Glomerular endothelial cell (primary cell): ENCODE measurements around the gene IGF2BP2. TPM values are rescaled to one million over a fixed set of nuclear protein-coding genes. Genes with fewer than 3 reads are reported as not detected.

Experiments used
- DNase-seq: peaks from one replicate; pipeline ENCODE4 v3.0.0-alpha.2; 2011; ENCODE audit warnings: low read depth, low spot score; ENCODE audit errors: extremely low read depth
- total RNA-seq: library from RNA; depleted of rRNA; stranded (reverse); fragments of >200 nt; gene quantifications from 2 replicates; pipeline ENCODE4 v1.2.3, GENCODE V29; 2015

IGF2BP2 gene
- total RNA-seq, 1 donor from 2014 or later, result 110 TPM

DNA sequence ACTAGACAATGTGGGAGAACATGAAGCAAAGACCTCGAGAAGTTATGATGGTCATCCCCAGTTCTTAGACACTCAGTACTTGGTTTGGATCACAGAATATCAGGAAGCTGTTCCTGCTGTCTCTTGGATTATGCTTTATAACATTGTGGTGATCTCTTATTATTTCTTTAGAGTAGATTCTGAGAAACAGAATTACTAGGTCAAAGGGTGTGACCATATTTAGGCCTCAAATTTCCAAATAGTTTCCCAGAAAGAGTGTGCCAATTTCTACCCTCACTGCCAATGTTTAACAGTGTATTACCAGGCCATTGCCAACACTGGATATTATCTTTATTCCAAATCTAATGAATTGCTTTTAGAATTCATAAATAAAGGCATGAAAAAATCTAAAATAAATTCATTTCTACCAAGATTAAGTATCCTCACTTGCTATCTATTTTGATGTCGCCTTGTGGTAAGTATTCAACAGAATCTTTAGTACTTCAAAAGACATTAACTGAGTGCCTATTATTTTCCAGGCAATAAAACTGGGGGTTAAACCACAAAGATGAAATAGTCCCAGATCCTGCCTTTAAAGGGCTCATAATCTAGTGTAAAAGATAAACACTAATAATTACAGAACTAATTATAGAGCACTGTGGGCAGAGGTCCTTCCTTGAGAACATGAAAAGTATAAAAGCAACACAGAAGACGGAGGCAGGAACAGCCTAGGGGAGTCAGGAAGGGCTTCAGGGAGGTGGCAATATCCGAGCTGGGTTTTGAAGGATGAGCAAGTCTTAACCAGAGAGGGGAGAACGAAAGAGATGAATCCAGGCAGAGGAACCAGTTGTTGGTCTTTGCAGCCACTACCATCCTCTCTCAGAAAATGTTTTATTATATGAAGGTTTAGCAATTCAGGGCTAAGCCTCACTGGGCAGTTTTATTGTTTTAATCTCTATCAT is 86.8 kb downstream of the IGF2BP2 start:
- DNase-seq, result no peak

- DNase-seq, result no peak
Observed at GRCh38 chr3:185737020-185737419, 87.8 kb downstream of the IGF2BP2 start.

DNA sequence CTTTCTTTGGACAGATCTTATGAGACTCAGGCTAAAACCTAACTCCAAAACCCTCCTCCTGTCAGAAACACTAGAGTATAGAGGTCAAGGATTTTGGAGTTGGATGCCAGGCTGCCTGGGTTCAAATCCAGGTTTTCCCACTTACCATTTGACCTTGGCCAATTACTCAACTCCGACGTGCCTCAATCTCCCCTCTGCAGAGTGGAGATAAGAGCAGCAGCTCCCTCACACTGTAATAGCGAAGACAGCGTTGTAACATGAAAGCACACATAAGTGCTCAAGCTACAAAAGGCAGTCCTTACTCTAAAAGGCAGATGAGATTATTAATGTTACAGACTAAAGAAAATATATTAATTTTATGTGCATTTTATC is 90.1 kb downstream of the IGF2BP2 start:
- no peak for DNase-seq

DNA sequence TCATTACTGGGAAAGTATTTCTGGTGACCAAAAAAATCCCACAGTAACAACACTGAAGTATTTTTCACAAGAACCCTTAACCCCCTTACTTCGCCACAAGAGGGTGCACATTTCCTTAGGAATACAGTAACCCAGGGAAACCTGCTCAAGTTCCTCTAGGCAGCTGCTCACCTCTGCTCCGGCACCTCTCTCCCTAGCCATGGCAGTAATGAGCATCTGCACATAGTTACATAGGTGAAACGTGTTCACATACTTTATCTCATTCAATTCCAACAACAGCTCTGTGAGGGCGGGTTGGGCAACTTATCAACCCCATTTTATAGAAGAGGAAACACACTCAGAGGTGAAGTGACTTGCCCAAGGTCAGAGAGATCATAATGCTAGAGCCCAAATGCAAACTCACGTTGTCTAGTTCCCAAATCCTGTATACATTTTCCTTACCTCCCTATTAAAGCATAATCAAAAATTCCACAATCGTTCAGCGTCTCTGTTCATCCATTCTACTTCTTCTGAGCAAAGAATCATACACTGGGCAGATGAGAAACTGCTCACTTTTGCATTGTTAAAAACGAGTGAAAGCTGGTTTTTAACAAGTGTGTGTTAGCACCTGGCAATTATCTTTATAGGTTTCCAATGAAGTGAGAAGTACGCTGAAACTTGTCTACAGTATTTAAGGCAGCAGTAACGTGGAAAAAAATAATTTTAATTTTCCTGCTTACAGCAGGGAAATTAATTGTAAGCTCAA is 90.7 kb downstream of the IGF2BP2 start:
- DNase-seq, result peak; percentile 80

- peak; percentile 67 for DNase-seq
Observed at GRCh38 chr3:185732782-185733181, 92.1 kb downstream of the IGF2BP2 start.

DNA sequence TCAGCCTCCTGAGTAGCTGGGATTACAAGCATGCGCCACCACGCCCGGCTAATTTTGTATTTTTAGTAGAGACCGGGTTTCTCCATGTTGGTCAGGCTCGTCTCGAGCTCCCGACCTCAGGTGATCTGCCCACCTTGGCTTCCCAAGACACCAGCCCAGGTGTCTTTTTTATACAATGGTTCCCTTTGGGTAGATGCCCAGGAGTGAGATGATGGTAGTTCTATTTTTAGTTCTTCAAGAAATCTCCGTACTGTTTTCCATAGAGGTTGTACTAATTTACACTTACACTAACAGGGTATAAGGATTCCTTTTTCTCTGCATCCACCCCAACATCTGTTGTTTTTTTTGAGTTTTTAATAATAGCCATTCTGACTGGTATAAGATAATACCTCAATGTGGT is 94.3 kb downstream of the IGF2BP2 start:
- DNase-seq, result no peak

DNA sequence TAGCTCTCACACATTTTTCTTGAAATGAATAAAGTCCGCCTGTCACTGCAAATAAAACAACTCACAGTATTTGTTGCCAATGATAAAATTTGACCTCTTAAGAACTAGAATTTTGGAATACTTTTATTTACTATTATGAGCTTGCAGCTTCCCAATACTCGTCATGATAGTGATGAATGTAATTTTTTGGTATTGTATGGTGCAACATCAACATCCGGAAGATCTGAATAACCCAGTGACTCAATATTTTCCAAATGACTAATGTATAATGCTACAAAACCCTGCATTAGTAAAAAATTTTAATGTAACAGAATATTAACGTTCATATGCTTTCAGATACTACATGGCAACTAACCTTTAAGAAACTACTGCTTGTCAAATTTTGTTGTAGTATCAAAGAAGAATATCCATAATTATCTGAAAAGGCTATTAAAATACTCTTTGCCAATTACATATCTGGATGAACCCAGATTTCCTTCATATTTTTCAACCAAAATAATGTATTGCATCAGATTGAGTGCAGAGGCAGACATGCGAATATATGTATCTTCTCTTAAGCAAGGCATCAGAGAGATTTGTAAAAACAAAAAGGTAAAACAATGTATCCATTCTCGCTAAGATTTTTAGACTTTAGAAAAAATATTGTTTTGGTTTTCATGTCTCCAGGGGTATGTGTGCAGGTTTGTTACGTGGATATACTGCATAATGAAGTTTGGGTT is 95.3 kb downstream of the IGF2BP2 start:
- peak; percentile 72 for DNase-seq

DNA sequence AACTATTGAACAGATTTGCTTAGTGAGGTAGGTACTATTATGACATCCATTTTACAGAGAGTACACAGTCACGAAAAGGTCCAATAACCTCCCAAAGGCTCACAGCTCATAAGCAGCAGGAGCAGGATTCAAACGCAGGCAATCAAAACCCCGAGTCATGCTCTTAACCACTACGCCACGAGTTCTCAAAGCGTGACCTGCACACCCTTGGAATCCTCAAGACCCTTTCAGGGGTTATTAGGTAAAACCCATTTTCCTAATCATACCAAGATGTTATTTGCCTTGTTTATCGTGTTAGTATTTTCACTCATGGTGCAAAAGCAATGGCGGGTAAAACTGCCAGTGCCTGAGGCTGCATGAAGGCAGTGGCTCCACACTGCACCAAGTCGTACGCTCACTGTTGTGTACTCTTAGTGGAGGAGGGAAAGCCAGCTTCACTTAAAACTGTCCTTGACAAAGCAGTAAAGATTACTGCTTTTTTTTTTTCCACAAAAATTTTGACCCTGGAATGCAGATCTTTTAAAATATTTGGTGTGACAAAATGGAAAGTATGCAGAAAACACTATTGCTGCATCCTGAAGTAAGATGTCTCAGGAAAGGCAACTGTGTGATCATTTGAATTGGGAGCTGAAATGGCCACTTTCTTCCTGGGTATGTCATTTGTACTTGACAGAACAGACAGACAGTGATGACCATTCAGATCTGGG is 96.1 kb downstream of the IGF2BP2 start:
- DNase-seq, result no peak

DNA sequence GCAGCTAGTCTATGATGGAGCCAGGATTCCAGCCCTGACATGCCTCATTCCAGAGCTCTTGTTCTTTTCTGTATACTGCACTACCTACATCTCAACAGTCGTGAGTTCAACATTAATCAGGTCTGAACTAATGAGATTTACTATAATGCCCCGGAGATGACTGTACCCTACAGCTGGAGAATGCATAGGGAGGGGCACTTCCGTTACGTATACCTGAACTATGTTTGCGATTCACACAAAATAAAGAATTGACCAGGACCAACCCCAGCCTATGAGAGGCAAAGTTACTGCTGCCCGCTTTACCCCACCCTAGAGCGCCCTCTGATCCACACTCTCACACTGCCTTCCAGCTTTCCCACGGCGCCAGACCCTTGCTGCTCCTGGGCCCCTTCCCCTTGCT is 97.0 kb downstream of the IGF2BP2 start:
- DNase-seq, result no peak

DNA sequence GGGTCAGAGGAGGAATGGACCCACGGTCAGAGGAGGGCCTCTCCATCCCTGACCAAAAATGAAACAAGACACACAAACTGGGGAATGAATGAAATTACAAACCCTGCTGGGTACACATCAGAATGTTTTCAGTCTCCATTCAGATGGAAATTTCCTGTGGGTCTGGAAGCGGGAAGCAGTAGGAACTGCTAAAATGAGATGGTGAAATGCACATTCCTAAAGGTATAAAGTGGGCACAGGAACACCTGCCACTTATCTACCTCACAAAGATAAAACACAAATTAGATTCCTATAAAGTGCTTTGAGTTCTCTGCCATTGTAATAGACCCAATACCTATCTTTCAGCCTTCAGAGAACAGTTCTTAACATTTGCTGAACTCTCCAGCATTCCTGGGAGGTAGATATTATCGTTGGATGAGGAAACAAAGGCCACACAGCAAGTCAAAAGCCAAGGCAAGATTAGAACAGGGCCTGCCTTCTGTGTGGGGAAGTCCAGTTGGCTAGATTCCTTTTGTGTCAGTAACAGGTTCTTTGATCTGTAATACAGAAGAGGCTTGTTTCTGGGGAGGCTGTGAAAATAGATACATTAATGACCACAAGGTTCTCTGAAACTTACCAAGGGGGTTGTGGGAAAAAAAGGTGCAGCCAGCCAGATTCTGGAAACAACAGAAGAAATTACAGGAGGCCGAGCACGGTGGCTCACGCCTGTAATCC is 98.4 kb downstream of the IGF2BP2 start:
- DNase-seq, result no peak

- no peak for DNase-seq
Observed at GRCh38 chr3:185724761-185725160, 100.1 kb downstream of the IGF2BP2 start.

DNA sequence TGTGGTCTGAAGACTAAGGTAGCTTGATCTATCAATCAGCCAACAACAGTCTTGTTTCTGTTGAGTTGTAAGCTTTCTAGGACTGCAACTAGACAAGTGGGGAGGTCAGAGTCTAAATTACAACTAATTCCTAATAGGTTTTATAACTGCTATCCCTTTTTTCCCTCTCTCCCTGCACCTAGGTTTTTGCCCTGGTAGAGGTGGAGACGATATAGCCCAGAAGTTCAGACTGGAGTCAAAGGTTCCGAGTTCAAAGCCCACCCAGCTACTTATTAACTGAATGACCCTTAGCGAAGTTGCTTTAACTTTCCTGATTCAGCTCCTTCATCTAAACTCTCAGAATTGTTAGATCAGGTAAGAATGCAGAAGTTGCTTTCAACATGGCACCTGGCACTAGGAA is 100.6 kb downstream of the IGF2BP2 start:
- no peak for DNase-seq

- no peak for DNase-seq
Observed at GRCh38 chr3:185722881-185723280, 102.0 kb downstream of the IGF2BP2 start.

GRCh38 chr3:185721970-185722369 is 102.9 kb downstream of the IGF2BP2 start:
- no peak for DNase-seq

- no peak for DNase-seq
Observed at GRCh38 chr3:185720326-185720725, 104.5 kb downstream of the IGF2BP2 start.

GRCh38 chr3:185718736-185719593 is 105.9 kb downstream of the IGF2BP2 start:
- no peak for DNase-seq

GRCh38 chr3:185717627-185718402 is 107.0 kb downstream of the IGF2BP2 start:
- no peak for DNase-seq

- no peak for DNase-seq
Observed at GRCh38 chr3:185717121-185717520, 107.7 kb downstream of the IGF2BP2 start.
